ENCODE data around the gene ZNF593OS. TPM values are rescaled to one million over a fixed set of nuclear protein-coding genes. Genes with fewer than 3 reads are reported as not detected.
A peak's percentile ranks its signal among the peaks of the same experiment; 100 is the strongest.

The ZNF593OS gene
- total and polyA plus RNA-seq, 2 experiments from 2014 or later, result 0.10 to 0.45 TPM

DNA sequence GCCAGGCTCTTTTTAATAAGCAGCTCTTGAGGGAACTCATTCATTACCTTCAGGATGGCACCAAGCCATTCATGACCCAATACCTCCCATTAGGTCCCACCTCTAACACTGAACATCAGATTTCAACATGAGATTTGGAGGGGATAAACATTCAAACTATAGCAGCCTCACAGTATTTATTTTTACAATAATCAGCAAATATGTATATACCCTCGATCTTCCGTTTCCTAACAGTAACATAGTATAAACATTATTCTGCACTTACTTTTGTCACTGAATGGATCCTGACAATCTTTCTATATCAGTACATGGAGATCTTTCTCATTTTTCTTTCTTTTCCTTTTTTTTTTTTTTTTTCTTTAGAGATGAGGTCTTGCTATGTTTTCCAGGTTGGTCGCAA lies 24.2 kb upstream of the ZNF593OS start:
- no peak overlapping the region for H3K4me3 ChIP-seq
- WGBS (ENCODE audit: low lambda C conversion rate, missing lambda C conversion rate), result 91% methylated on average over 3 of the region's 3 CpGs
- no peaks in the 10 kb centered on the region for H4K20me1 ChIP-seq (ENCODE audit: insufficient read depth, poor library complexity, severe bottlenecking)
- H3K27ac ChIP-seq, result no peak overlapping the region
- TF ChIP-seq, protein P1, sequence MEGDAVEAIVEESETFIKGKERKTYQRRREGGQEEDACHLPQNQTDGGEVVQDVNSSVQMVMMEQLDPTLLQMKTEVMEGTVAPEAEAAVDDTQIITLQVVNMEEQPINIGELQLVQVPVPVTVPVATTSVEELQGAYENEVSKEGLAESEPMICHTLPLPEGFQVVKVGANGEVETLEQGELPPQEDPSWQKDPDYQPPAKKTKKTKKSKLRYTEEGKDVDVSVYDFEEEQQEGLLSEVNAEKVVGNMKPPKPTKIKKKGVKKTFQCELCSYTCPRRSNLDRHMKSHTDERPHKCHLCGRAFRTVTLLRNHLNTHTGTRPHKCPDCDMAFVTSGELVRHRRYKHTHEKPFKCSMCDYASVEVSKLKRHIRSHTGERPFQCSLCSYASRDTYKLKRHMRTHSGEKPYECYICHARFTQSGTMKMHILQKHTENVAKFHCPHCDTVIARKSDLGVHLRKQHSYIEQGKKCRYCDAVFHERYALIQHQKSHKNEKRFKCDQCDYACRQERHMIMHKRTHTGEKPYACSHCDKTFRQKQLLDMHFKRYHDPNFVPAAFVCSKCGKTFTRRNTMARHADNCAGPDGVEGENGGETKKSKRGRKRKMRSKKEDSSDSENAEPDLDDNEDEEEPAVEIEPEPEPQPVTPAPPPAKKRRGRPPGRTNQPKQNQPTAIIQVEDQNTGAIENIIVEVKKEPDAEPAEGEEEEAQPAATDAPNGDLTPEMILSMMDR (IDR thresholded peaks at IDR 0.05; ENCODE audit: poor library complexity), result no peak
- TF ChIP-seq EZH2 (IDR thresholded peaks at IDR 0.05; ENCODE audit: borderline replicate concordance) (no peak), EZH2phosphoT487 (IDR thresholded peaks at IDR 0.05; ENCODE audit: low read depth, severe bottlenecking, unreplicated experiment) (no peak)
- no peak overlapping the region for H3K4me2 ChIP-seq
- H3K4me1 ChIP-seq (ENCODE audit: insufficient read depth), result no peaks in the 10 kb centered on the region
- no peak for DNase-seq (ENCODE audit: low spot score)
- no peak overlapping the region for H2AFZ ChIP-seq
- H3K79me2 ChIP-seq, result no peaks in the 10 kb centered on the region
- H3K9me2 ChIP-seq (replicated peaks; ENCODE audit: insufficient read depth), result no peaks in the 10 kb centered on the region
- H3K9me3 ChIP-seq (ENCODE audit: low read depth), result no peaks in the 10 kb centered on the region
- no peaks in the 10 kb centered on the region for H3K27me3 ChIP-seq
- no peaks in the 10 kb centered on the region for H3K36me3 ChIP-seq (replicated peaks; ENCODE audit: insufficient read depth, low read depth)

DNA sequence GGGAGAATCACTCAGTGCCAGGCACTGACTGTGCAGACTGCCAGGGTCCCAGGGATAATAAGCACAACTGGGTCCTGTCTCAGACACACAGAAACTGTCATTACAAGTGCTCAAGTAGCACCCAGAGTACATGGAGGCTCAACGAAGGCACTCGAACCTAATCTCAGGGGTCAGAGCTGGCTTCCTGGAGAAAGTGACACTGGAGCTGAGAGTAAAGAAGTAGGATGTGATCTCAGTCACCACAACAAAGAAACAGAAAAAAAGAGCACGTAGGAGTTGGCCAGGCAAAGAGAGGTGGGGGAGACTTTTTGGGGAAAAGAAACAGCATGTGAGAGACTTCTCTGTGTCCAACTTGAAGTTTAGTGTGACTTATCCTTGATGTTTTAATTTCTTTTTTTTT lies 20.1 kb upstream of the ZNF593OS start:
- H3K36me3 ChIP-seq (replicated peaks; ENCODE audit: insufficient read depth, low read depth), result no peaks in the 10 kb centered on the region
- H3K4me3 ChIP-seq, result no peak overlapping the region
- H3K9me2 ChIP-seq (replicated peaks; ENCODE audit: insufficient read depth), result no peaks in the 10 kb centered on the region
- H3K27me3 ChIP-seq, result no peaks in the 10 kb centered on the region
- H3K27ac ChIP-seq, result no peak overlapping the region
- H3K4me1 ChIP-seq (ENCODE audit: insufficient read depth), result no peaks in the 10 kb centered on the region
- TF ChIP-seq EZH2 (IDR thresholded peaks at IDR 0.05; ENCODE audit: borderline replicate concordance) (no peak), EZH2phosphoT487 (IDR thresholded peaks at IDR 0.05; ENCODE audit: low read depth, severe bottlenecking, unreplicated experiment) (no peak)
- TF ChIP-seq, protein P1 (IDR thresholded peaks at IDR 0.05; ENCODE audit: poor library complexity), result no peak
- H3K4me2 ChIP-seq, result no peak overlapping the region
- H2AFZ ChIP-seq, result no peak overlapping the region
- no peaks in the 10 kb centered on the region for H3K9me3 ChIP-seq (ENCODE audit: low read depth)
- DNase-seq (ENCODE audit: low spot score), result no peak
- no peaks in the 10 kb centered on the region for H4K20me1 ChIP-seq (ENCODE audit: insufficient read depth, poor library complexity, severe bottlenecking)
- WGBS (ENCODE audit: low lambda C conversion rate, missing lambda C conversion rate), result 76% methylated on average over 3 of the region's 3 CpGs
- H3K79me2 ChIP-seq, result no peaks in the 10 kb centered on the region

DNA sequence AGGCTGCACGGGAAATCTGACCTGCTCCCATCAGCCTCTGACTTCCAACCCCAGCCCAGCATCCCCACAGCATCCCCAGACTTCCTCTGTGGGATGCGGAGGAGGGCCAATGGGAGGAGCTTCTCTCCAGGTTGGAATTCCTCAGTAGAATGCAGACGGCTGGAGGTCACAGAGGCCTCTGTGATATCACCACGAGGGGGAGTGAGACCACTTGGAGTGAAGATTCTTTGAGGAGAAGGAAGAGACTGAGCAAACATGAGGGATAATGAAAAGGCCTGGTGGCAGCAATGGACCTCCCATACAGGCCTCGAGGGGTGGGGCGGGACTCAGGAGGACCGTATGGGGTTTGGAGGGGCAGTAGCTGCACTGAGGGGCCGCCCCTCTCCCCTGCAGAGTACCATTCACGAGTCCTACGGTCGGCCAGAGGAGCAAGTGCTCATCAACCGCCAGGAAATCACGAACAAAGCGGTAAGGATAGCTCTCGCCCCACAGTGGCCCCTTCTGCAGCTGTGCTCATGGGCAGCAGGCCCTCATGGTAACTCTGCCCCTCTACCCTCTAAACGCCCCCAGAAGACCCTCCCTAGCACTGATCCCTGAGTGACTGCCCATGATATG lies 18.8 kb upstream of the ZNF593OS start, which contains the start of gene CATSPER4:
TSS of gene CATSPER4 (plus strand) at position 230 of the 615 bp plus-strand sequence. CDS start at position 256, 26 bp downstream.
- 53% methylated on average over 15 of the region's 16 CpGs for WGBS (ENCODE audit: low lambda C conversion rate, missing lambda C conversion rate)
- Histone ChIP-seq H3K79me2 (no peaks in the 10 kb centered on the region), H3K36me3 (replicated peaks; ENCODE audit: insufficient read depth, low read depth) (no peaks in the 10 kb centered on the region), H3K4me3 (no peak within 1 kb of the TSS), H3K27ac (no peak within 1 kb of the TSS), H4K20me1 (ENCODE audit: insufficient read depth, poor library complexity, severe bottlenecking) (no peaks in the 10 kb centered on the region), H2AFZ (no peak within 1 kb of the TSS), H3K4me1 (ENCODE audit: insufficient read depth) (no peaks in the 10 kb centered on the region), H3K27me3 (no peaks in the 10 kb centered on the region), H3K9me3 (ENCODE audit: low read depth) (no peaks in the 10 kb centered on the region), H3K9me2 (replicated peaks; ENCODE audit: insufficient read depth) (no peaks in the 10 kb centered on the region), H3K4me2 (no peak within 1 kb of the TSS)
- no peak for TF ChIP-seq EZH2phosphoT487 (IDR thresholded peaks at IDR 0.05; ENCODE audit: low read depth, severe bottlenecking, unreplicated experiment)
- TF ChIP-seq, protein P1 (IDR thresholded peaks at IDR 0.05; ENCODE audit: poor library complexity), result peak; percentile 41
- peak; percentile 53 for DNase-seq (ENCODE audit: low spot score)
